Body of pancreas (tissue), 4 donors: ENCODE measurements around the gene ZFAND5.

ENCODE experiments used
- CTCF ChIP-seq, 7 experiments: fragments of 450-650 bp in 4 of 7; fragments of 200-600 bp in 3 of 7; sonication (generic) in 3 of 7; IDR thresholded peaks; one replicate each; pipeline ENCODE4 v1.5.1; 2016 to 2019; ENCODE audit warnings: antibody characterized with exemption in 7 of 7
- POLR2A ChIP-seq, 3 donors: fragments of 450-650 bp; IDR thresholded peaks; one replicate each; pipeline ENCODE4 v1.6.1; 2016; ENCODE audit warnings: antibody characterized with exemption in 3 of 3, mild to moderate bottlenecking in 2 of 3

DNA sequence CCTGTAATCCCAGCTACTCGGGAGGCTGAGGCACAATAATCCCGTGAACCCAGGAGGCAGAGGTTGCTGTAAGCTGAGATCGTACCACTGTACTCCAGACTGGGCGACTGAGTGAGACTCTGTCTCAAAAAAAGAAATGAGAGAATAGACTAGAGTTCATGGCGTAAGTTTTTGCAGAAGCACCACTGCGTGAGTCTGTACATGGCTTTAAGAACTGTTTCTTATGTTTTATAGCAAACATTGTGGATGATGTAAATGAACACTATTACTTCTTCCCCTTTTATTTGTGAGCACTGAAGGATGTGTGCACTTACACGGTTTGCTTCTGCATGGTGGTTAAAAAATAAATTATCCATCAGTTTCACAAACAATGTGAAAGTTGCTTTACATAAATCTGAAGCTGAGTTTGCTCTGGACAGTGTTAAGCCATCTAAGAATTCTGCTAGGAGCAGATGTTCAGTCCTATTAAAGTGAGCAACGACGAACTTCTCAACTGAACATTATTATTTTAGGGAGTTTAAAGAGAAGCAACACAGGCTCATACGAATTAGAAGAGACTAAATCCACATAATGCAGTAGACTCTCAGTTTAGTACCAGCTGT lies 52.5 kb downstream of the ZFAND5 start:
- TF ChIP-seq CTCF (IDR thresholded peaks at IDR 0.05): no peak
- no peak for TF ChIP-seq POLR2A (IDR thresholded peaks at IDR 0.05)
